SK-N-SH treated with all-trans-retinoic acid at 6 μM for 48 hours (cell line): ENCODE data around the gene CPSF6.
"Not testable (repeated sequence)": the region's sequence is repeated elsewhere in the genome, so short reads cannot be mapped to it uniquely, and the experiment has no call there.

Experiments
- ATAC-seq: fragments of 200-7000 bp; cut with Tn5 transposase; 3 replicates; pipeline ENCODE4 v1.9.1; 2020; ENCODE audit warnings: mild to moderate bottlenecking, moderate library complexity
- ARNTL ChIP-seq: fragments of 450-650 bp; formaldehyde crosslinking; IDR thresholded peaks from 2 replicates; pipeline ENCODE4 v1.5.0; 2020; ENCODE audit warnings: low read depth, mild to moderate bottlenecking, moderate library complexity, borderline replicate concordance
- CSDC2 ChIP-seq: fragments of 250-450 bp; sonication (Bioruptor Pico); IDR thresholded peaks from 2 replicates; pipeline ENCODE4 v1.5.0; 2020; ENCODE audit warnings: mild to moderate bottlenecking, moderate library complexity
- ESRRG ChIP-seq: fragments of 250-450 bp; sonication (Bioruptor Pico); IDR thresholded peaks from 2 replicates; pipeline ENCODE4 v1.6.1; 2021; ENCODE audit warnings: mild to moderate bottlenecking
- GLIS3 ChIP-seq: fragments of 250-450 bp; sonication (Bioruptor Pico); IDR thresholded peaks from 2 replicates; pipeline ENCODE4 v1.5.0; 2020; ENCODE audit warnings: mild to moderate bottlenecking, moderate library complexity
- ISL1 ChIP-seq: fragments of 250-450 bp; sonication (Bioruptor Pico); IDR thresholded peaks from 2 replicates; pipeline ENCODE4 v2.1.2; 2022; ENCODE audit warnings: mild to moderate bottlenecking, moderate library complexity
- OSR1 ChIP-seq: fragments of 250-450 bp; sonication (Bioruptor Pico); IDR thresholded peaks from 2 replicates; pipeline ENCODE4 v1.8.0; 2022; ENCODE audit warnings: moderate library complexity, mild to moderate bottlenecking, inconsistent platforms
- PPARA ChIP-seq: fragments of 250-450 bp; sonication (Bioruptor Pico); IDR thresholded peaks from 2 replicates; pipeline ENCODE4 v1.5.0; 2020; ENCODE audit warnings: mild to moderate bottlenecking, borderline replicate concordance
- RARB ChIP-seq: fragments of 250-450 bp; sonication (Bioruptor Pico); IDR thresholded peaks from 2 replicates; pipeline ENCODE4 v1.8.0; 2021; ENCODE audit warnings: mild to moderate bottlenecking, moderate library complexity
- SNAI2 ChIP-seq: fragments of 250-450 bp; sonication (Bioruptor Pico); IDR thresholded peaks from 2 replicates; pipeline ENCODE4 v1.5.0; 2020; ENCODE audit warnings: mild to moderate bottlenecking, moderate library complexity
- TCF4 ChIP-seq: fragments of 250-450 bp; sonication (Bioruptor Pico); IDR thresholded peaks from 2 replicates; pipeline ENCODE4 v1.8.0; 2021; ENCODE audit warnings: mild to moderate bottlenecking, moderate library complexity, borderline replicate concordance
- TOX ChIP-seq: fragments of 250-450 bp; sonication (Bioruptor Pico); IDR thresholded peaks from 2 replicates; pipeline ENCODE4 v1.8.0; 2021; ENCODE audit warnings: mild to moderate bottlenecking, moderate library complexity, borderline replicate concordance
- ZC3H10 ChIP-seq: fragments of 250-450 bp; sonication (Bioruptor Pico); IDR thresholded peaks from 2 replicates; pipeline ENCODE4 v1.5.1; 2021; ENCODE audit warnings: mild to moderate bottlenecking, moderate library complexity
- ZFP3 ChIP-seq: fragments of 250-450 bp; sonication (Bioruptor Pico); IDR thresholded peaks from 2 replicates; pipeline ENCODE4 v1.5.0; 2020; ENCODE audit warnings: mild to moderate bottlenecking, moderate library complexity
- ZFP30 ChIP-seq: fragments of 450-650 bp; formaldehyde crosslinking; IDR thresholded peaks from 2 replicates; pipeline ENCODE4 v1.5.0; 2022; ENCODE audit warnings: mild to moderate bottlenecking, moderate library complexity
- ZNF70 ChIP-seq: fragments of 450-650 bp; formaldehyde crosslinking; IDR thresholded peaks from 2 replicates; pipeline ENCODE4 v1.5.0; 2020; ENCODE audit warnings: mild to moderate bottlenecking, moderate library complexity
- ZNF8 ChIP-seq: fragments of 450-650 bp; formaldehyde crosslinking; IDR thresholded peaks from 2 replicates; pipeline ENCODE4 v1.5.0; 2020; ENCODE audit warnings: mild to moderate bottlenecking, moderate library complexity
- TF ChIP-seq, protein P1 (sequence below): fragments of 250-450 bp; sonication (Bioruptor Pico); IDR thresholded peaks from 2 replicates; pipeline ENCODE4 v1.5.0; 2020; ENCODE audit warnings: mild to moderate bottlenecking, moderate library complexity
- TF ChIP-seq, protein P2 (sequence below): fragments of 250-450 bp; sonication (Bioruptor Pico); IDR thresholded peaks from 2 replicates; pipeline ENCODE4 v1.8.0; 2021; ENCODE audit warnings: low read depth, mild to moderate bottlenecking, moderate library complexity, borderline replicate concordance
- TF ChIP-seq, protein P3 (sequence below): fragments of 250-450 bp; sonication (Bioruptor Pico); IDR thresholded peaks from 2 replicates; pipeline ENCODE4 v1.8.0; 2020; ENCODE audit warnings: mild to moderate bottlenecking, moderate library complexity, borderline replicate concordance
- TF ChIP-seq, protein P4 (sequence below): fragments of 250-450 bp; sonication (Bioruptor Pico); IDR thresholded peaks from 2 replicates; pipeline ENCODE4 v1.5.1; 2020; ENCODE audit warnings: low read depth, mild to moderate bottlenecking, moderate library complexity

CPSF6 gene

DNA sequence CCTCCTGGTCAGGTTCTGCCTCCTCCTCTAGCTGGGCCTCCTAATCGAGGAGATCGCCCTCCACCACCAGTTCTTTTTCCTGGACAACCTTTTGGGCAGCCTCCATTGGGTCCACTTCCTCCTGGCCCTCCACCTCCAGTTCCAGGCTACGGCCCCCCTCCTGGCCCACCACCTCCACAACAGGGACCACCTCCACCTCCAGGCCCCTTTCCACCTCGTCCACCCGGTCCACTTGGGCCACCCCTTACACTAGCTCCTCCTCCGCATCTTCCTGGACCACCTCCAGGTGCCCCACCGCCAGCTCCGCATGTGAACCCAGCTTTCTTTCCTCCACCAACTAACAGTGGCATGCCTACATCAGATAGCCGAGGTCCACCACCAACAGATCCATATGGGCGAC is 19.3 kb downstream of the CPSF6 start:
- TF ChIP-seq CSDC2, result no peak
- no peak for TF ChIP-seq ZFP30 (CRISPR knock-in tag)
- no peak for TF ChIP-seq PPARA (CRISPR knock-in tag)
- TF ChIP-seq, protein P1, sequence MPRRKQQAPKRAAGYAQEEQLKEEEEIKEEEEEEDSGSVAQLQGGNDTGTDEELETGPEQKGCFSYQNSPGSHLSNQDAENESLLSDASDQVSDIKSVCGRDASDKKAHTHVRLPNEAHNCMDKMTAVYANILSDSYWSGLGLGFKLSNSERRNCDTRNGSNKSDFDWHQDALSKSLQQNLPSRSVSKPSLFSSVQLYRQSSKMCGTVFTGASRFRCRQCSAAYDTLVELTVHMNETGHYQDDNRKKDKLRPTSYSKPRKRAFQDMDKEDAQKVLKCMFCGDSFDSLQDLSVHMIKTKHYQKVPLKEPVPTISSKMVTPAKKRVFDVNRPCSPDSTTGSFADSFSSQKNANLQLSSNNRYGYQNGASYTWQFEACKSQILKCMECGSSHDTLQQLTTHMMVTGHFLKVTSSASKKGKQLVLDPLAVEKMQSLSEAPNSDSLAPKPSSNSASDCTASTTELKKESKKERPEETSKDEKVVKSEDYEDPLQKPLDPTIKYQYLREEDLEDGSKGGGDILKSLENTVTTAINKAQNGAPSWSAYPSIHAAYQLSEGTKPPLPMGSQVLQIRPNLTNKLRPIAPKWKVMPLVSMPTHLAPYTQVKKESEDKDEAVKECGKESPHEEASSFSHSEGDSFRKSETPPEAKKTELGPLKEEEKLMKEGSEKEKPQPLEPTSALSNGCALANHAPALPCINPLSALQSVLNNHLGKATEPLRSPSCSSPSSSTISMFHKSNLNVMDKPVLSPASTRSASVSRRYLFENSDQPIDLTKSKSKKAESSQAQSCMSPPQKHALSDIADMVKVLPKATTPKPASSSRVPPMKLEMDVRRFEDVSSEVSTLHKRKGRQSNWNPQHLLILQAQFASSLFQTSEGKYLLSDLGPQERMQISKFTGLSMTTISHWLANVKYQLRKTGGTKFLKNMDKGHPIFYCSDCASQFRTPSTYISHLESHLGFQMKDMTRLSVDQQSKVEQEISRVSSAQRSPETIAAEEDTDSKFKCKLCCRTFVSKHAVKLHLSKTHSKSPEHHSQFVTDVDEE (CRISPR knock-in tag), result no peak
- TF ChIP-seq, protein P2, sequence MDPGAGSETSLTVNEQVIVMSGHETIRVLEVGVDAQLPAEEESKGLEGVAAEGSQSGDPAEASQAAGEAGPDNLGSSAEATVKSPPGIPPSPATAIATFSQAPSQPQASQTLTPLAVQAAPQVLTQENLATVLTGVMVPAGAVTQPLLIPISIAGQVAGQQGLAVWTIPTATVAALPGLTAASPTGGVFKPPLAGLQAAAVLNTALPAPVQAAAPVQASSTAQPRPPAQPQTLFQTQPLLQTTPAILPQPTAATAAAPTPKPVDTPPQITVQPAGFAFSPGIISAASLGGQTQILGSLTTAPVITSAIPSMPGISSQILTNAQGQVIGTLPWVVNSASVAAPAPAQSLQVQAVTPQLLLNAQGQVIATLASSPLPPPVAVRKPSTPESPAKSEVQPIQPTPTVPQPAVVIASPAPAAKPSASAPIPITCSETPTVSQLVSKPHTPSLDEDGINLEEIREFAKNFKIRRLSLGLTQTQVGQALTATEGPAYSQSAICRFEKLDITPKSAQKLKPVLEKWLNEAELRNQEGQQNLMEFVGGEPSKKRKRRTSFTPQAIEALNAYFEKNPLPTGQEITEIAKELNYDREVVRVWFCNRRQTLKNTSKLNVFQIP, result no peak
- TF ChIP-seq SNAI2, result no peak
- ATAC-seq, result no peak

DNA sequence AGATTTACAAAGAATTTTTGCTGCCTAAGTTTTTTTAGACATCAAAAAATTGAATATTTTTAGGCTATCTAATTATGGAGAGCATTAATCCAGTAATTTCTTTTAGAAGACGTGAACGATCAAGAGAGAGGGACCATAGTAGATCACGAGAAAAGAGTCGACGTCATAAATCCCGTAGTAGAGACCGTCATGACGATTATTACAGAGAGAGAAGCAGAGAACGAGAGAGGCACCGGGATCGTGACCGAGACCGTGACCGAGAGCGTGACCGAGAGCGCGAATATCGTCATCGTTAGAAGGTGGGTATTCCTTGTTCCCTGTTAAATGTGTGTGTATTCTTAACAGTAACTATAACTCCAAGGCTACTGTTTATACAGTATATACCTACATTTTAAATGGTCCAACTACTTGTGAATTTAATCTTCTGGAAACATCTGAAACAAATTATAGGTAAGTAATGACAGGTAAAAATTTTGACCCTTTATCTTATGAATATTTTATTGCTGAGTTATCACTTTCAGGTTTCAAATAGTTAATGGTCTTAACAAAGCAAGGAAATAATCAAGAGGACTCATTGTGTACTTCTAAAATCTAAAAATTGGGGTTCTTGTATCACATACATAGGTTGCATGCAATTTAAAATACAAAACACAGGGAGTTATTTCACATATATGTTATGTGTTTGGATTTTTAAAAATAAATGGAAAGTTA is 23.1 kb downstream of the CPSF6 start:
- no peak for ATAC-seq
- TF ChIP-seq, protein P3, sequence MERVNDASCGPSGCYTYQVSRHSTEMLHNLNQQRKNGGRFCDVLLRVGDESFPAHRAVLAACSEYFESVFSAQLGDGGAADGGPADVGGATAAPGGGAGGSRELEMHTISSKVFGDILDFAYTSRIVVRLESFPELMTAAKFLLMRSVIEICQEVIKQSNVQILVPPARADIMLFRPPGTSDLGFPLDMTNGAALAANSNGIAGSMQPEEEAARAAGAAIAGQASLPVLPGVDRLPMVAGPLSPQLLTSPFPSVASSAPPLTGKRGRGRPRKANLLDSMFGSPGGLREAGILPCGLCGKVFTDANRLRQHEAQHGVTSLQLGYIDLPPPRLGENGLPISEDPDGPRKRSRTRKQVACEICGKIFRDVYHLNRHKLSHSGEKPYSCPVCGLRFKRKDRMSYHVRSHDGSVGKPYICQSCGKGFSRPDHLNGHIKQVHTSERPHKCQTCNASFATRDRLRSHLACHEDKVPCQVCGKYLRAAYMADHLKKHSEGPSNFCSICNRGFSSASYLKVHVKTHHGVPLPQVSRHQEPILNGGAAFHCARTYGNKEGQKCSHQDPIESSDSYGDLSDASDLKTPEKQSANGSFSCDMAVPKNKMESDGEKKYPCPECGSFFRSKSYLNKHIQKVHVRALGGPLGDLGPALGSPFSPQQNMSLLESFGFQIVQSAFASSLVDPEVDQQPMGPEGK, result no peak
- TF ChIP-seq ESRRG (CRISPR knock-in tag) (no peak), RARB (no peak), ARNTL (CRISPR knock-in tag) (no peak), PPARA (CRISPR knock-in tag) (no peak), GLIS3 (no peak), OSR1 (no peak), TOX (no peak), ZFP3 (no peak)

DNA sequence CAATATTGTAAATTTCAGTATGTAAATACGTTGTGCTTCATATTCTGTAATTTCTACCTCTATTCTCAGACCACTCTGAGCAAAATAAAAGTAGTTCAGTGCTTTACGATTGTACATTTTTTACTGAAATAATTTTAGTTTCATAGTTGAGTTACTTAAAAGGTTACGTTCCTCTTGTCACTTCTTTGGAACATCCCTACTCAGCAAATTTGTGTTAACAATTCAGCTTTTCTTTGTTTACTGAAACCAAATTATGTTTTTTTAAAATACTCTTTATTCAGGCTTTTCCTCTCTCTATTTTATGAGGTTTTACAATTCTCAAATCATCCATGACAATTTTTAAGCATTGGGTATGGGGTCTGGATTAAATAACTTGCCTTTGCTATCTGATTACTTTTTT is 25.8 kb downstream of the CPSF6 start:
- TF ChIP-seq TCF4, result no peak
- no peak for TF ChIP-seq ZNF70 (CRISPR knock-in tag)
- TF ChIP-seq ISL1 (CRISPR knock-in tag), result no peak
- no peak for TF ChIP-seq ESRRG (CRISPR knock-in tag)
- TF ChIP-seq OSR1, result no peak
- no peak for ATAC-seq

DNA sequence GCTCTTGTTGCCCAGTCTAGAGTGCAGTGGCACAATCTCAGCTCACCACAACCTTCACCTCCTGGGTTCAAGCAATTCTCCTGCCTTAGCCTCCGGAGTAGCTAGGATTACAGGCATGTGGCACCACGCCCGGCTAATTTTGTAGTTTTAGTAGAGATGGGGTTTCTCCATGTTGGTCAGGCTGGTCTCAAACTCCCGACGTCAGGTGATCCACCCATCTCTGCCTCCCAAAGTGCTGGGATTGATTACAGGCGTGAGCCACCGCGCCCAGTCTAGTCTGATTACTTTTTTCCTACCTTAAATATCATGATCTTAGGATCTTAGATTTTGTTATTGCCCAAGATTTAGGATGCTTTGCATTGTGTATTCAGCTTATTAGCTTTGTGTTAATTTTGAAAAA is 26.3 kb downstream of the CPSF6 start:
- ATAC-seq, result not testable (repeated sequence)

DNA sequence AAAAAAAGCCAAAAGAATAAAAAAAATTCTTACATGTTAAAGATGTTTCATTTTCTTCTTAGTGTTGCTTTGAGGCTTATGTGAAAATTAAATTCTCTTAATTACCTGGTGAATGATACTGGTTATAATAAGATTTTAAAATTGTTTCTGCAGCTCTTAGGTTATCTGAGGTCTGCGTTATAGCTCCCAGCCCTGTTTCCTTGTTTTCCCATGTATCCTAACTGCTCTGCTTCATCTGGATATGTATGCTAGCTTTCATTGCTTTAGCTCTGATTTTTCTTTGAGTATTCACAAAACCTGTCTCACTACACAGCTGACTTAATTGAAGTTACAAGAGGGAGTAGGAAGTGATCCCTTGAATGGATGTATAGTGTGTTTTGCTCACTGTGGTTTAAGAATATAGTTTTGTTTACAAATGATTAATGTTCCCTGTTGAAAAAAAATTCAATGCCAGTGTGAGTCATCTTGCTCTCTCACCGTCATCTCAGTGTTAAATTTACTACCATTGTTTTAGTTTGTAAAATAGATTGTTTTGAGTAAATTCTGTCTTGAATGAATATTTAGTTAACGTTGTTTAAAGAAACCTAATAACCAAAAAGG is 26.8 kb downstream of the CPSF6 start:
- peak; percentile 77 for ATAC-seq
- TF ChIP-seq, protein P3, result no peak
- no peak for TF ChIP-seq ZC3H10

DNA sequence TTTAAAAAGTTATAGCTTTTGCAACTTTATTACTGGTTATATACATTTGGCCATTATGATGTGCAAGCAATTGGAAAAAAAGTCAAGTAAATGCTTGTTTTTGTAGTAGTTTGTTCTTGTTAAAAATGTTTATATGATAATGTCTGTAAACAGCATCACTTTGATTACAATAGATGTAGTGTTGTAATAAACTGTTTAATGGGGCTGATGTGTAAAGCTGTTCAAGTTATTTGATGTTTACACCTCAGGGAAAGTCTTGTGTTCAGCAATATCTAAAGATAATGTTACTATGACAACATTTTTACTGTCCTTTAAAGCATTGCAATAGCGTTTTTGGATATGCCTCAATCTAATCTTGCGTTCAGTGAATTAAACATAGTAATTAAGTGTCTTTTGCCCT is 30.4 kb downstream of the CPSF6 start:
- TF ChIP-seq ZNF70 (CRISPR knock-in tag), result no peak
- no peak for TF ChIP-seq ZC3H10
- TF ChIP-seq, protein P3, result no peak
- no peak for TF ChIP-seq ZFP3
- no peak for TF ChIP-seq ZNF8 (CRISPR knock-in tag)
- no peak for TF ChIP-seq GLIS3
- no peak for TF ChIP-seq ISL1 (CRISPR knock-in tag)
- TF ChIP-seq, protein P4, sequence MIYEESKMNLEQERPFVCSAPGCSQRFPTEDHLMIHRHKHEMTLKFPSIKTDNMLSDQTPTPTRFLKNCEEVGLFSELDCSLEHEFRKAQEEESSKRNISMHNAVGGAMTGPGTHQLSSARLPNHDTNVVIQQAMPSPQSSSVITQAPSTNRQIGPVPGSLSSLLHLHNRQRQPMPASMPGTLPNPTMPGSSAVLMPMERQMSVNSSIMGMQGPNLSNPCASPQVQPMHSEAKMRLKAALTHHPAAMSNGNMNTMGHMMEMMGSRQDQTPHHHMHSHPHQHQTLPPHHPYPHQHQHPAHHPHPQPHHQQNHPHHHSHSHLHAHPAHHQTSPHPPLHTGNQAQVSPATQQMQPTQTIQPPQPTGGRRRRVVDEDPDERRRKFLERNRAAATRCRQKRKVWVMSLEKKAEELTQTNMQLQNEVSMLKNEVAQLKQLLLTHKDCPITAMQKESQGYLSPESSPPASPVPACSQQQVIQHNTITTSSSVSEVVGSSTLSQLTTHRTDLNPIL (CRISPR knock-in tag), result no peak
- TF ChIP-seq OSR1, result no peak
- TF ChIP-seq TCF4, result no peak
- no peak for TF ChIP-seq RARB
- TF ChIP-seq SNAI2, result no peak

More for the DNA sequence above, 30.4 kb downstream of the CPSF6 start:
- ATAC-seq, result no peak
